ENCODE results near the gene COL9A3.
A peak's percentile ranks its signal among the peaks of the same experiment; 100 is the strongest.

The COL9A3 gene

DNA sequence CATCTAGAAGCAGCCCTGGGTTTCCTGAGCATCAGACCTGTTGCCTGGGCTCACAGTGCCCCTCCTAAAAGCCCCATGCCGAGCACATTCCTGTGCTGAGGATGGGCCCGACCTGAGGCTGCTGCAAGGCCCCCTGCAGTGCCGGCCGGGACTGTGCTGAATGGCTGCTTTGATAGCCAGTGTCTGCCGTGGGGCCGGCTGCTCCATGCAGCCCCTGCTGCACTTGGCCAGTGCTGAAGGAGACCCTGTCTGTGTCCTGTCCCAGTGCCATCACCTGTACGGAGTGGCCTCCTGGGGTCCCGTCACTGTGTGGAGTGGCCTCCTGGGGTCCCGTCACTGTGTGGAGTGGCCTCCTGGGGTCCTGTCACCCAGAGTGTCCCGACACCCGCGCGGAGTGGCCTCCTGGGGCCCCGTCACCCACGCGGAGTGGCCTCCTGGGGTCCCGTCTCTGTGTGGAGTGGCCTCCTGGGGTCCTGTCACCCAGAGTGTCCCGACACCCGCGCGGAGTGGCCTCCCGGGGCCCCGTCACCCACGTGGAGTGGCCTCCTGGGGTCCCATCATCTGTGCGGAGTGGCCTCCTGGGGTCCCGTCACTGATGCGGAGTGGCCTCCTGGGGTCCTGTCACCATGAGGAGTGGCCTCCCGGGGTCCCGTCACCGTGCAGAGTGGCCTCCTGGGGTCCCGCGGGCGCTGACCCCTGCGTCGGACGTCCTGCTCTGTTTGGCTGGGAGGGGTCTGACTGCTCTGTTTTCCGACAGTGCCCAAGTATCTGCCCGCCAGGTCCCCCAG lies 7.0 kb downstream of the COL9A3 start:
- no peak for DNase-seq (ENCODE audit: low spot score)

DNA sequence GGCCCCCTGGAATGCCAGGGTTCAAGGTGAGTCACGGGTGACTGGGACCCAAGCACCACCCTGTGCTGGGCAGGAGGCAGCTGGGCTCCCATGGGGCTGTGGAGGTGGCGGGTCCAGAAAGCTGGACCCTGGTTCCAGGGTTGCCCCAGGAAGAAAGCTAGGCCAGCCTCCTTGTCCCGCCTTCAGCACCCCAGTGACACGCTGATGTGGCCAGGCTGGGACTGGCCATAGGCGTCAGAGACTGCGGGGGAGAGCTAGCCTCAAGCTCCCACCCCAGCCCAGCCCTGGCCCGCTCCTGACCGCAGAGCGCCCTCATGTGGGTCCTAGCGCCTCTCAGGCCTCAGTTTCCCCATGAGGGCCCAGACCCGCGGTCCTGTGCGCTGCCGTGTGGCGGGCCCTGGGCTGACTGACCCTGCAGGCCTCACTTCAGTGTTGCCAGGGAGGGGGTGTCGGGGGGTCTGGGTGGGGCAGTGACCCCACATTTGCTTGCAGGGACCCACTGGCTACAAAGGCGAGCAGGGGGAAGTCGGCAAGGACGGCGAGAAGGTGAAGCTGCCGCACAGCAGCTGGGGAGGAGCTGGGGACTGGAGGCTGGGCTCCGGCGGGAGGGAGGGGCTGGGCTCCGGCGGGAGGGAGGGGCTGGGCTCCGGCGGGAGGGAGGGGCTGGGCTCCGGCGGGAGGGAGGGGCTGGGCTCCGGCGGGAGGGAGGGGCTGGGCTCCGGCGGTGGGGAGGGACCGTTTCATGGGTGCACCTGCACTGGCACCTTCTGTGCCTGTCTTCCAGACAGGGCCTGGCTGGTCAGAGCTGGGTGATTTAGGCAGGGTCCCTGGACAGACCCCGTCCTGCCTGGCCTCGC lies 7.9 kb downstream of the COL9A3 start:
- no peak for DNase-seq (ENCODE audit: low spot score)

DNA sequence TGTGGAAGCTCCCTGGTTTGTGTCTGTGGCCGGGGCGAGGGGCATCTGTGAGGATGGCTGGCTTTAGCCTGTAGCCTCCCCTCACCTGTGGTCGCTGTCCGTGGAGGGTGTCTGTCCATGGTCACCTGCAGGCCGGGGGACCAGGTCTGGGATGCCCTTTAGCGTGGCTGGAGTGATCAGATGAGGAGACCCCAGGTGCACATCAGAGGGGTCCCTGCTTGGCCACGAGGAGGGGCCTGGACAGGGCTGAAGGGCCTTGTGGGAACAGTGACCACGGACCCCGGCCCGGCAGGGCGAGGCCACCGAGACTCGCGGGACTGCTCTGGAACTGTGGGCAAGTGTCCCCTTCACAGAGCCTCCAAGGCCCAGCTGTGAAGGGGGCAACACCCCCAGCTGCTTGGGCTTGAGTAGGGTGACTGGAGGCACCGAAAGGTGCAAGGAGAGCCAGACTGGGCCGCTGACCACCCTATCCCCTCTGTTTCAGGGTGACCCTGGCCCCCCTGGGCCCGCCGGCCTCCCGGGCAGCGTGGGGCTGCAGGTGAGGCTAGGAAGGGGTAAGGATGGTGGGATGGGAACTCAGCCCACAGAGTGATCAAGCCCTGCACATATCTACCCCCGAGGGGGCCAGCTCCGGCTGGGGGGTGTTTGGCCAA lies 8.6 kb downstream of the COL9A3 start:
- DNase-seq (ENCODE audit: low spot score) = no peak

- no peak for DNase-seq (ENCODE audit: low spot score)
Observed at GRCh38 chr20:62825986-62826645, 9.3 kb downstream of the COL9A3 start.

GRCh38 chr20:62826646-62827310 lies 9.9 kb downstream of the COL9A3 start:
- no peak for DNase-seq (ENCODE audit: low spot score)

DNA sequence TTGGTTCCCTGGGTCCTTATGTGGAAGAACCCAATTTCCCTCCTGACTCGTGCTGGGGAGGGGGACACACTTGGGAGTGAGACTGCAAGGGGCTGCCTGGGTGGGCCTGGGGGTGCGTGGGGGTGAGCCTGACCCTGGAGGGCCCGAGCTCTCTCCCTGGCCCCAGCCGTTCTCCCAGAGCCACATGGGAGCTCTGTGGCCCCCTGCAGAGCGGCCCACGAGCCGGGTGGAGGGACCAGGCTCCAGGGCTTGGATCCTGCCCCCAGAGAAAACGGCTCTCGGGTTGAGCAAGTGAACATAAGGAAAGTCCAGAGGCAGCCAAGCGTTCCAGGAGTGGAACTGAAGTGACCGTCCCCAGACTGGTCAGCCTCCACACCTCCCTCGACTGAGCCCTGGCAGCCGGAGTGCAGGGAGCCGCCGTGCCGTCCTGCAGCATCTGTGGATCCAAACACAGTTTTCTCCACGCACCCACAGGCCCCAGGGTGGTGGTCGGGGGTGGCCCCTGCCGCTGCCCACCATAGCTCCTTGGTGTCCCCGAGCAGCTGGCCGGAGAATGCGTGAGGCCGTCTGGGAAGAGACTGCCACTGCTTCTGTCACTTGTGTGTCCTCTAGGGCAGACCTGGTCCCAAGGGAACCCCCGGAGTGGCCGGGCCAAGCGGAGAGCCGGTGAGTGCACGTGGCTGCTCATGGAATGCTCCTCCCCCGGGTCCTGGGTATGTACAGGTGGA lies 10.6 kb downstream of the COL9A3 start:
- DNase-seq (ENCODE audit: low spot score) = no peak

DNA sequence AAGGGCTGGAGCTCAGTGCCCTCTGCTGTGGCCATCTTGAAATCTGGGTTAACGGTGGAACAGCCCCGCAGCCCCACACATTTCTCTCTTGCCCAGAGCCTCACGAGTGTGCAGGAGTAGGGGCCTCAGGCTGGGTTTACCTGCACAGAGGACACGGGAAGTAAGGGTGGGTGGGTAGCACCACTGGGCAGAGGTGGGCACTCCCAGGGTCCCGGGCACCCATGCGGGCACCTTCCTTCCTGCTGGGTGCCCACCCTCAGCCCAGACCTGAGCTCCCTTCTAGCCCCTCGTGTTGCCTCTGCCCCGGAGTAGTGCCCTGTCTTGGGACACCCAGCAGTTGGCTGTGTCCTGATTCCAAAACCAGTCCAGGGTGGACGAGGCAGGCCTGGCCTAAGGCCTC lies 11.2 kb downstream of the COL9A3 start:
- DNase-seq (ENCODE audit: low spot score) = no peak

DNA sequence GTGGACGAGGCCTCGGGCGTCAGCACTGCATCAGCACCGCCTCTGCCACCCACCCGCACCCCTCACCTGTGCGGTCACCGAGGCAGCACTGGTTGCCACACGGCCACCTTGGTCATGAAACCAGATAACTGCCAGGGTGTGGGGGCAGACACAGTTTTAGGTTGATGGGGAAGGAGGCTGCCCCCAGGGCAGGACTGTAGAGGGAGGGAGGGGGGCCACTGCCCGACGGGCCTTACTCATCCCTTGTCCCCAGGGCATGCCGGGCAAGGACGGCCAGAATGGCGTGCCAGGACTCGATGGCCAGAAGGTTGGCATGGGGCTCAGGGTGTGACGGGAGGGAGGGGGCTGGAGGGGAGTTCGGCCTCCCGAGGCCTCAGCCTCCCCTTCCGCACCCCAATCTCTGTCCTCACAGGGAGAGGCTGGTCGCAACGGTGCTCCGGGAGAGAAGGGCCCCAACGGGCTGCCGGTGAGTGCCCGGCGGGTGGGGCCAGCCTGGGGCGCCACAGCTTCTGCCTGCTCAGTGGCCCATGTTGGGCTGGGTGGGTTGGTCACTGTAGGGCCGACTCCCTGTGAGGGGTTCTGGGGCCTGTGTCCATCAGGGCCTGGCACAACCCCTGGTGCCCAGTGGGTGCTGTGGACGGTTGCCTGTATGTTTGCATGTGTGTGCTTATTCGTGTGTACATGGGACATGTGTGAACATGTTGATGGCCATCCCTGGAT lies 11.8 kb downstream of the COL9A3 start:
- no peak for DNase-seq (ENCODE audit: low spot score)

GRCh38 chr20:62829231-62830230 lies 12.7 kb downstream of the COL9A3 start:
- DNase-seq (ENCODE audit: low spot score) = no peak

- DNase-seq (ENCODE audit: low spot score) = no peak
Observed at GRCh38 chr20:62830251-62830650, 13.4 kb downstream of the COL9A3 start.

DNA sequence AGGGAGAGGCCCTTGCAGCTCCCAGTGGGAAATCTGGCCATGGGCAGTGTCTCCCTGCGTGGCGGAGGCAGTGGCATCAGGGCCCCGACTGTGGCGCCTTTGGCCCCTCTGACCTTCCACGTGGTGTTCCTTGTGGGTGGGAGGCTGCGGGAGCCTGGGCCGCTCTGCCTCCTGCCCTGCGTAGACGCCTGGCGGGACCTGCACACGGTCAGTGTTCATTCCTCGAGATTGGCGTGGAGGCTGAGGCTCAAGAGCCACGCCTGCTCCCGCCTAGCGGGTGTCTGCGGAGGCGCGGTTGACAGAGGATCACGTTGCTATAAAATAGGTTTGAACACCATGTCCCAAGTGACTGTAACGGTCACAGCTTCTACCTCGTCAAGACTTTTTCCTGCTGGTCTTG lies 14.0 kb downstream of the COL9A3 start:
- no peak for DNase-seq (ENCODE audit: low spot score)

- DNase-seq (ENCODE audit: low spot score) = no peak
Observed at GRCh38 chr20:62831361-62831788, 14.5 kb downstream of the COL9A3 start.

GRCh38 chr20:62831854-62832211 lies 15.0 kb downstream of the COL9A3 start:
- no peak for DNase-seq (ENCODE audit: low spot score)

- peak; percentile 66 for DNase-seq (ENCODE audit: low spot score)
Observed at GRCh38 chr20:62832212-62832922, 15.5 kb downstream of the COL9A3 start.

- DNase-seq (ENCODE audit: low spot score) = peak; percentile 64
Observed at GRCh38 chr20:62832951-62833391, 16.1 kb downstream of the COL9A3 start.

DNA sequence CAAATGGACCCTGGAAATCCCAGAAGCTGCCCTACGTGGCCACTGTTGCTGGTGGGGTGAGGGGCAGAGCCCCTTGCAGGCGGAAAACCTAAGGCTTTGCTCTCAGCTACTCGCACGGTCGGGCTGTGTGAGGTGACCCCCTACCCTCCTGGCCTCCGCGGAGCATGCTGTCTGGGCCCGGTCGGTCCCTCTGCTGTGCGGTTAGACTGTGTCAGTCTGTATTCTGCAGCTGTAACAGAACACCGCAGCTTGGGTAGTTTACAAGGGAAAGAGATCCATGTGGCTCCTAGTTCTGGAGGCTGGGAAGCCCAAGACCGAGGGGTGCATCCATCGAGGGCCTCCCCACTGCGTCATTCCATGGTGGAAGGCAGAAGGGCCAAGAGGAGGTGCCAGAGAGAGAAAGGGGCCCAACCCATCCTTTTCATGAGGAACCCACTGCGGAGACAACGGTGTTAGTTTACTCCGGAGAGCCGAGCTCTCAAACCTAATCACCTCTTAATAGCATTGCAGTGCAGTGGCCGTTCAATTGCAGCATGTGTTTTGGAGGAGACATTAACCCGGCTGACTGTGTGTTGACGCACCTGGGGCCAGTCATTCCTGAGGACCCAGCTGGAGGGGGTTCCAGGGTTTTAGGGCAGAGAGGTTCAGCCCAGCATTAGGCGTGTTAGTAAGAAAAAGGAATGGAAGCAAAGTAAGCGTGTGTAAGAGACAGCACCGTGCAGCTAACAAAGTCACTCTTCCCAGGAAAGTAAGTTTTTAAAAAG lies 18.3 kb downstream of the COL9A3 start:
- DNase-seq (ENCODE audit: low spot score) = no peak
